Mucosa of gallbladder (tissue), 1 donor: Measurements from ENCODE around the gene POLR1A. TPM values are rescaled to one million over a fixed set of nuclear protein-coding genes. Genes with fewer than 3 reads are reported as not detected.

ENCODE experiments used
- DNase-seq: peaks from one replicate; pipeline ENCODE4 v3.0.0-alpha.2; 2020; ENCODE audit warnings: low spot score
- total RNA-seq: library from RNA; stranded (reverse); gene quantifications from one replicate; pipeline ENCODE4 v1.2.1, GENCODE V29; 2021
- donor health status: DM: no; HTN: no; CAD: no.

Gene POLR1A
- total RNA-seq, 1 donor from 2014 or later: 23.1 TPM

- peak; percentile 52 for DNase-seq
Observed at GRCh38 chr2:86038291-86039081, 67.2 kb downstream of the POLR1A start.

- no peak for DNase-seq
Observed at GRCh38 chr2:86037795-86038192, 67.9 kb downstream of the POLR1A start.

- DNase-seq: peak; percentile 80
Observed at GRCh38 chr2:86037141-86037794, 68.4 kb downstream of the POLR1A start.

- DNase-seq: no peak
Observed at GRCh38 chr2:86036669-86037138, 69.0 kb downstream of the POLR1A start.

GRCh38 chr2:86035883-86036668 is 69.6 kb downstream of the POLR1A start:
- peak; percentile 76 for DNase-seq

GRCh38 chr2:86035376-86035882 is 70.3 kb downstream of the POLR1A start:
- DNase-seq: no peak

GRCh38 chr2:86033751-86034692 is 71.7 kb downstream of the POLR1A start:
- no peak for DNase-seq

- no peak for DNase-seq
Observed at GRCh38 chr2:86032861-86033595, 72.7 kb downstream of the POLR1A start.

GRCh38 chr2:86031606-86032005 is 74.1 kb downstream of the POLR1A start:
- no peak for DNase-seq

- DNase-seq: no peak
Observed at GRCh38 chr2:86031151-86031550, 74.5 kb downstream of the POLR1A start.

- DNase-seq: no peak
Observed at GRCh38 chr2:86029873-86030272, 75.8 kb downstream of the POLR1A start.

GRCh38 chr2:86028766-86029381 is 76.8 kb downstream of the POLR1A start:
- peak; percentile 52 for DNase-seq

- no peak for DNase-seq
Observed at GRCh38 chr2:86027922-86028765, 77.5 kb downstream of the POLR1A start.

- DNase-seq: no peak
Observed at GRCh38 chr2:86027196-86027921, 78.3 kb downstream of the POLR1A start.

- DNase-seq: no peak
Observed at GRCh38 chr2:86026744-86027065, 79.0 kb downstream of the POLR1A start.

GRCh38 chr2:86025976-86026743 is 79.5 kb downstream of the POLR1A start:
- no peak for DNase-seq

- no peak for DNase-seq
Observed at GRCh38 chr2:86025229-86025820, 80.4 kb downstream of the POLR1A start.
